ENCODE results near the gene HFE.
"Not testable (repeated sequence)": the region's sequence is repeated elsewhere in the genome, so short reads cannot be mapped to it uniquely, and the experiment has no call there.

DNA sequence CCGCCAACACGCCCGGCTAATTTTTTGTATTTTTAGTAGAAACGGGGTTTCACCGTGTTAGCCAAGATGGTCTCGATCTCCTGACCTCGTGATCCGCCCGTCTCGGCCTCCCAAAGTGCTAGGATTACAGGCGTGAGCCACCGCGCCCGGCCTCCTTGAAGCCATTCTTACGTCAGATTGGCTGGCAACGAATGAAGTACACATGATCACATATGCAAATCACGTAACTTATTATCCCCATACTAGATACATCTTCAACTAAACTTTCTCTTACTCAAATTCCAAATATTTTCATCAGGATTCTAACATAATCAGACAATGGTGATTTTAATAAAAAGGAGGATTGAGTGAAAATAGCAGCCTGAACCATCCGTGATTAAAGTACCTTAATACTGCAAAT, 39.9 kb upstream of the HFE start:
- not testable (repeated sequence) for TF ChIP-seq EP300, POLR2A (IDR thresholded peaks at IDR 0.05)
- TF ChIP-seq, protein P1, sequence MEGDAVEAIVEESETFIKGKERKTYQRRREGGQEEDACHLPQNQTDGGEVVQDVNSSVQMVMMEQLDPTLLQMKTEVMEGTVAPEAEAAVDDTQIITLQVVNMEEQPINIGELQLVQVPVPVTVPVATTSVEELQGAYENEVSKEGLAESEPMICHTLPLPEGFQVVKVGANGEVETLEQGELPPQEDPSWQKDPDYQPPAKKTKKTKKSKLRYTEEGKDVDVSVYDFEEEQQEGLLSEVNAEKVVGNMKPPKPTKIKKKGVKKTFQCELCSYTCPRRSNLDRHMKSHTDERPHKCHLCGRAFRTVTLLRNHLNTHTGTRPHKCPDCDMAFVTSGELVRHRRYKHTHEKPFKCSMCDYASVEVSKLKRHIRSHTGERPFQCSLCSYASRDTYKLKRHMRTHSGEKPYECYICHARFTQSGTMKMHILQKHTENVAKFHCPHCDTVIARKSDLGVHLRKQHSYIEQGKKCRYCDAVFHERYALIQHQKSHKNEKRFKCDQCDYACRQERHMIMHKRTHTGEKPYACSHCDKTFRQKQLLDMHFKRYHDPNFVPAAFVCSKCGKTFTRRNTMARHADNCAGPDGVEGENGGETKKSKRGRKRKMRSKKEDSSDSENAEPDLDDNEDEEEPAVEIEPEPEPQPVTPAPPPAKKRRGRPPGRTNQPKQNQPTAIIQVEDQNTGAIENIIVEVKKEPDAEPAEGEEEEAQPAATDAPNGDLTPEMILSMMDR (IDR thresholded peaks at IDR 0.05) = not testable (repeated sequence)
